ENCODE measurements around the gene IL4. TPM values are rescaled to one million over a fixed set of nuclear protein-coding genes. Genes with fewer than 3 reads are reported as not detected.

IL4 gene
- polyA plus RNA-seq, 1 donor from 2014 or later, result not detected

GRCh38 chr5:132651838-132652469 is 21.8 kb upstream of the IL4 start:
- Mint-ChIP-seq H3K4me3 (no peak overlapping the region), H3K36me3 (peaks cover 3% of the 10 kb centered on the region), H3K4me1 (peaks cover 0 to 4% (median 2%) of the 10 kb centered on the region in 3 donors), H3K9me3 (peaks cover 11 to 14% (median 12%) of the 10 kb centered on the region in 3 donors), H3K27me3 (peaks cover 15% of the 10 kb centered on the region), H3K27ac (no peak overlapping the region)

DNA sequence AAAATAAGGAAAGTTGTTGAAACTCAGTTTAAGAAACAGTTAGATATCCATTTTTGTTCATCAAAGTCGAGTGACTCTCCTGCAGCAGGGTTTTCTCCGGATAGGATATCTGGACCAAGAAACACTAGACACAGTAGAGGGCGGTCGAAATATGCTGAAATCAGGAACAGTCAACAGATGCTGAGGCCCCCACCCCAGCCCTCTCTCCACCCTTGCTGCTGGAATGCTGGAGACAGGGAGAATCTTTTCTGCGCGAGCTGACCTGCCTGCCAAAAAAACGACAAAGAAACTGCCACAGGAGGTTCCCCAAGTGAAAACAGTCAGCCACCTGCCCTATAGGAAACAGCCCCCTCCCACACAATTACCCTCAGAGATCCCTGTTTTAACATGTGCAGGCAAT is 20.1 kb upstream of the IL4 start:
- H3K36me3 Mint-ChIP-seq, result peaks cover 3% of the 10 kb centered on the region
- H3K4me1 Mint-ChIP-seq, result peaks cover 0 to 4% (median 2%) of the 10 kb centered on the region in 3 donors
- no peak overlapping the region for H3K4me3 Mint-ChIP-seq
- H3K27me3 Mint-ChIP-seq, result peaks cover 16% of the 10 kb centered on the region
- peaks cover under 1 to 8% (median 4%) of the 10 kb centered on the region in 3 donors for H3K9me3 Mint-ChIP-seq
- H3K27ac Mint-ChIP-seq, result peak overlapping the region in 1 of 3 donors; percentile 71

DNA sequence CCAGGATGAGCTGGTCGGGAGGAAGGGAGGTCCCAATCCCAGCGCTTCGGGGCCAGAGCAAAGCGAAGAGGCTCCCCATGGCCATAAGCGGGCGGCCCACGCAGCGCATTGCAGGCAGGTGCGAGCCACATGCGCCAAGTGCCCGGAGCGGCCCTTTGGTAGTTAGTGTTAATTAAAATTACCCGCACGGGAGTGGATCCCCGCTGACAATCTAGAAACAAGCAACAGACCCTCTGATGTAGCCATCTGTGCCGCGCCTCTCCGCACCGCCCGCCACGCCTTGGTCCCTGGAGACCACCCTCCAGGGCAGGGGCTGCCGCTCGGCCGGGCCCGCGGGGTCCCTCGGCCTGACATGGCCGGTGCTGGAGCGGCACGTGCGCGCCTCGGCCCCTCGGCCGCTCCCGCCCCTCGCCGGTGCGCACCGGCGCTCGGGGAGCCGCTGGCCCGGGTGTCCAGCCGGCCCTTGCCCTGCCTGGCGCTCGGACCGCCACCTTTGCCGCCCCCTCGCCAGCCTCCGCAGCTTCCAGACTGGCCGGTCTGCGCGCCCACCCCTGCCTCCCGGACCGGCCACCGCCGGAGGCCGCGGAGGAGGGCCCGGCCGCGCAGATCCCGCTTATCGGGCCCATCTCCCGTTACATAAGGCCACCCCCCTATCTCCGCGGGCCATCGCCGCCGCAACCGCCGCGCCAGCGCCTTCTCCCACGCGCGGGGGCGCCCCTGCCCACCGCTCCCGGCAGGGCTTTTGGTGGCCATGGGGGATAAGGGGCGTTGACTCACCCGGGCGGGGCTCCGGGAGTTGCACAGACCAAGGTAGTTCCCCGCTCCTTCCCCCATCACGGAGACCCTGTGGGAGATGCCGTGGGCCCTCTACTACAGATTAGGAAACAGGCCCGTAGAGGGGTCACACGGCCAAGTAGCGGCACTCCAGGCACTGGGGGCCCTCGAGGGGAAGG is 17.7 kb upstream of the IL4 start:
- Mint-ChIP-seq H3K36me3 (peaks cover 1% of the 10 kb centered on the region), H3K27ac (no peak overlapping the region), H3K9me3 (peaks cover 0 to 4% (median 0%) of the 10 kb centered on the region in 3 donors), H3K27me3 (peaks cover 16% of the 10 kb centered on the region), H3K4me3 (peak overlapping the region in 2 of 4 donors; percentile 49 to 54), H3K4me1 (peaks cover 0 to 5% (median 4%) of the 10 kb centered on the region in 3 donors)

DNA sequence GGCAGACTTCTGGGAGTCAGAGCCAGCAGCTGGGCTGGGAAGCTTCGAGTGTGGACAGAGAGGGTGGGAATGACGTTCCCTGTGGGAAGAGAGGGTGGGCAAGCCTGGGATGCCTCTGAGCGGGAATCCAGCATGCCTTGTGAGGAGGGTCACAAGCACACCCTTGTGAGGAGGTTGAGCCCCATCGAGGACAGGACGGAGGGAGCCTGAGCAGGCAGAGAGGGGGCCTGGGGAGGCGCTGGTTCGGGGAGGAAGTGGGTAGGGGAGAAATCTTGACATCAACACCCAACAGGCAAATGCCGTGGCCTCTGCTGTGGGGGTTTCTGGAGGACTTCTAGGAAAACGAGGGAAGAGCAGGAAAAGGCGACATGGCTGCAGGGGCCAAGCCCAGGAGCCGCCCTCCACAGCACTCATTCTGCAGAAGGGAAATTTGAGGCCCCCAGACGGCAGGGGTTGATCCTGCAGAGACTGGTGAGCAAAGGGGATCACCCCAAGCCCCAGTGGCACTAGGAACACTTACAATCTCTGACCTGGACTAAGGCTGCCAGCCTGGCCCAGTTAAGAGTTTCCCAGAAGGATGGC is 16.9 kb upstream of the IL4 start:
- Mint-ChIP-seq H3K36me3 (no peaks in the 10 kb centered on the region), H3K4me3 (peak overlapping the region in 1 of 4 donors; percentile 55), H3K27me3 (peaks cover 16% of the 10 kb centered on the region), H3K9me3 (no peaks in the 10 kb centered on the region), H3K4me1 (peaks cover 0 to 7% (median 4%) of the 10 kb centered on the region in 3 donors), H3K27ac (no peak overlapping the region)

DNA sequence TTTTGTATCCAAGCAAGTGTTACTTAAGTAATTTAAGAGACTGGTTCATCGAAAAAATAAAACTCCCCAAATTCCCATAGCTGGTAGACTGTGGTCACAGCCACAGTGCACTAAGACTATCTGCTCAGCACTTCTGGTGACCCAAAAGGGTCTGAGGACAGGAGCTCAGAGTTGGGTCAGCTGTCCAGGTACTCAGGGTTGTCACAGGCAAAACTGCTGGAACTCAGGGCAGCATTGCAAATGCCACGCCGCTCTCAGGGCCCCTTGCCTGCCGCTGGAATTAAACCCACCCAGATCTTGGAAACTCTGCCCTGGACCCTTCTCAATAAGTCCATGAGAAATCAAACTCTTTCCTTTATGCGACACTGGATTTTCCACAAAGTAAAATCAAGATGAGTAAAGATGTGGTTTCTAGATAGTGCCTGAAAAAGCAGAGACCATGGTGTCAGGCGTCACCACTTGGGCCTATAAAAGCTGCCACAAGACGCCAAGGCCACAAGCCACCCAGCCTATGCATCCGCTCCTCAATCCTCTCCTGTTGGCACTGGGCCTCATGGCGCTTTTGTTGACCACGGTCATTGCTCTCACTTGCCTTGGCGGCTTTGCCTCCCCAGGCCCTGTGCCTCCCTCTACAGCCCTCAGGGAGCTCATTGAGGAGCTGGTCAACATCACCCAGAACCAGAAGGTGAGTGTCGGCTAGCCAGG is 16.0 kb upstream of the IL4 start, which contains the start of gene IL13:
Gene IL13 (plus strand): TSS at position 498 of the 705 bp plus-strand sequence. CDS start 14 bp downstream, at position 512.
- peaks cover 3 to 9% (median 4%) of the 10 kb centered on the region in 3 donors for H3K4me1 Mint-ChIP-seq
- H3K27ac Mint-ChIP-seq, result peak within 1 kb of the TSS in 1 of 3 donors; percentile 74
- H3K36me3 Mint-ChIP-seq, result no peaks in the 10 kb centered on the region
- H3K4me3 Mint-ChIP-seq, result peak within 1 kb of the TSS in 1 of 4 donors; percentile 63
- H3K27me3 Mint-ChIP-seq, result peaks cover 16% of the 10 kb centered on the region
- no peaks in the 10 kb centered on the region for H3K9me3 Mint-ChIP-seq

DNA sequence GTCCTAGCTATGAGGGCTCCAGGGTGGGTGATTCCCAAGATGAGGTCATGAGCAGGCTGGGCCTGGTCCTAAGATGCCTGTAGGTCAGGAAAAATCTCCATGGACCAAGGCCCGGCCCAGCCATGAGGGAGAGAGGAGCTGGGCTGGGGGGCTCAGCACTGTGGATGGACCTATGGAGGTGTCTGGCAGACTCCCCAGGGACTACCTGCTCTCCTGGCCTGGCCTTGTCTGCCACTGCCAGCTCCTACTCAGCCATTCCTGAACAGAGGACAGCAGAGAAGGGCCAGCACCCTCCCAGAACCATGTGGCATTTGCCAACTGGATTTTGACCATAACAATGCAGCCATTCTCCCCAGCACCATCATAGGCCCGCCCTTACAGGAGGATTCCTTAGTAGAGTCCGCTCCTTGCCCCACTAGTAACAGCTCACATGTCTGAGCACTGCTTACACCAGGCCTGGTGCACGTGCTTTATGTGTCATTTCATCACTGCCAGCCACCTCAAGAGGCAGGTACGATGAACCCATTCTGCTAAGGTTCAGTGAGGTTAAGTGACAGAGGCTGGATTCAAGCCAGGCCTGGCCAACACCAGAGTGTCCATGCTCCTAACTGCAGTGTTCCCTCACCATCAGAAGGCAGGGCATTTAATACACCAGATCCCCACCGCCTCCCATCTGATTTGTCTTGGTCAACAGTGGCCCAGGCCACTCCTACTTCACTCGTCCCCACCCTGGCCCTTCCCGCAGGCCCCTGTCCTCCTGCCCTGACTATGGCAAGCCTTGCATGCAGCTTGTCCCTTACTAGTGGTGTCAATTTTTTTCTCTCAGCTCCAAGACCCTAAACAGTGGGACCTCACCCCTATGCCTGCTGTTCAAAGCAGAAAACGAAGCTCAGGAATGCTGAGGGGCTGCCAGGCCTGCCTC is 15.1 kb upstream of the IL4 start:
- Mint-ChIP-seq H3K4me1 (peaks cover 9 to 14% (median 12%) of the 10 kb centered on the region in 3 donors), H3K27me3 (peaks cover 16% of the 10 kb centered on the region), H3K36me3 (no peaks in the 10 kb centered on the region), H3K9me3 (no peaks in the 10 kb centered on the region), H3K27ac (peak overlapping the region in 1 of 3 donors; percentile 74), H3K4me3 (no peak overlapping the region)

GRCh38 chr5:132659598-132660493 is 13.9 kb upstream of the IL4 start:
- H3K36me3 Mint-ChIP-seq, result no peaks in the 10 kb centered on the region
- H3K4me1 Mint-ChIP-seq, result peaks cover 9 to 21% (median 12%) of the 10 kb centered on the region in 3 donors
- H3K27me3 Mint-ChIP-seq, result peaks cover 16% of the 10 kb centered on the region
- H3K4me3 Mint-ChIP-seq, result peak overlapping the region in 1 of 4 donors; percentile 65
- H3K9me3 Mint-ChIP-seq, result no peaks in the 10 kb centered on the region
- H3K27ac Mint-ChIP-seq, result no peak overlapping the region

DNA sequence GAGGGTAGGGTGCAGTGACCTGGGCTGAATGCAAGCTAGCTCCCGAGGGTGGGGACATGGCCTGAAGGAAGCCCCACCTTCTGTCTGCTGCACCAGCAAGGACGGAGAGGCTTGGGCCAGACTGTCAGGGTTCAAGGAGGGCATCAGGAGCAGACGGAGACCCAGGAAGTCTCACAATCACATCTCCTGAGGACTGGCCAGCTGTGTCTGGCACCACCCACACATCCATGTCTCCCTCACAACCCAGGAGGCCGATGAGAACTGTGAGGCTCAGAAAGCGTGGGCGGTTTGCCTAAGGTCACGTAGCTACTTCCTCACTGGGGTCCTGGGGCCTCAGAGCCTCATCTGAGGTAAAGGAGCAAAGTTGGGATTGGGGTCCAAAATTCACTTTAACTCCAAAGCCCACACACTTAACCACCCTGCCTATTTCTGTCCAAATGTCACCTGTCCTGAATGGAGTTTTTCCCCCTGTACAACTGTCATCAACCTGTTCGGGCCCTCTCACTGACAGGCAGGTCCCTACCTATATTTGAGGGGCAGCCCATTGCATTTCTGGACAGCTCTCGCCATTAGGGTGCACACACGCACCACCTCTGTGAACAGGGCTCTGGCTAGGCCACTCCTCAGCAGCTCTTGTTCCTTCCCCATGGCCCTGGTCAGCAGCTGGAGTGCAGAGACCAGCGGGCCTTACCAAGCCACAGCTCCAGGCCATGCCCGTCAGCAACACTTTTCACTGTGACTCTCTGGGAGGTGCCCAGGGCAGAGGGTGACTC is 12.4 kb upstream of the IL4 start:
- Mint-ChIP-seq H3K27ac (no peak overlapping the region), H3K27me3 (peaks cover 8% of the 10 kb centered on the region), H3K9me3 (no peaks in the 10 kb centered on the region), H3K36me3 (no peaks in the 10 kb centered on the region), H3K4me3 (no peak overlapping the region), H3K4me1 (peaks cover 9 to 21% (median 12%) of the 10 kb centered on the region in 3 donors)

GRCh38 chr5:132662004-132662401 is 11.8 kb upstream of the IL4 start:
- peak overlapping the region in 1 of 4 donors; percentile 63 for H3K4me3 Mint-ChIP-seq
- no peaks in the 10 kb centered on the region for H3K9me3 Mint-ChIP-seq
- peak overlapping the region in 1 of 3 donors; percentile 71 for H3K27ac Mint-ChIP-seq
- peaks cover 8 to 19% (median 9%) of the 10 kb centered on the region in 3 donors for H3K4me1 Mint-ChIP-seq
- no peaks in the 10 kb centered on the region for H3K36me3 Mint-ChIP-seq
- H3K27me3 Mint-ChIP-seq, result peaks cover 6% of the 10 kb centered on the region

DNA sequence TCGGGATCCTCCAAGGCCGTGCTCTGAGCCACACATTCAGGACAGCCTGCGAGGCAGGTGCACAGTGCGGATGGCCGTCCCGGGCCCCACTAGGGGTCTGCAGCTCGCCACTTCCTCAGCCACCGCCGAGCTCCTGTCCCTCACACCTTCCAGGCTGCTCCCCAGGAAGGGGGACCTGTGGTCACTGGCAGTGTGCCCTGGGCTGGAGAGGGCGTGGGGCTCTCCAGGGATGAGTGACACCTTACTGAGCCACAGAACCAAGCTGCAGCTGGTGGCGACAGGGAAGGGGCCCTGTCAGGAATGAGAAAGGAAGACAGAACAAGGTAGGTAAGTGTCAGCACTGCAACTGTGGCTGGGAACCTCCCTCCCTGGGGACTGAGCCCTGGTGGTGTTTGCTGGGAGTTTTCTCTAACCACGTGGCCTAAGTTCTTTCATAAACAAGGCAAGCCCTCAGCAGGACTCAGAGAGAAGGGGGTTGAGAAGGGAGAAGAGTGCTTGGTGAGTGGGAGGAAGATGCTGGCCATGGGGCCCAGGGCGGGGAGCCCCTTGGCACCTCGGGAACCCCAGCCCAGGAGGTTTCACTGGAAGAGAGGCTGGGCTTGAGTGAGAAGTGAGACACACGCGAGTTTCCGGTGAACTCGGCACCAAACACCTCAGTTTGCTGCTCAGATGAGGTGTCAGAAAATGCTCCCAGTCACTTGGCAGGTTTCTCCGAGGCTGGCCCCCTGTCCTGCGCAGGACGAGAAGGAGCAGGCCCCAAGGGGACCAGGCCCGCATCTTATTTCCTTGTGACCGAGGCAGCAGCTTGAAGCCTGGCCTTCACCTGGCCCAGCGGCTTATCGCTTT is 10.6 kb upstream of the IL4 start:
- Mint-ChIP-seq H3K4me1 (peaks cover 8 to 19% (median 9%) of the 10 kb centered on the region in 3 donors), H3K4me3 (peak overlapping the region in 3 of 4 donors; percentile 6 to 86 (median 83)), H3K27me3 (peaks cover 4% of the 10 kb centered on the region), H3K9me3 (no peaks in the 10 kb centered on the region), H3K36me3 (no peaks in the 10 kb centered on the region), H3K27ac (peak overlapping the region in 2 of 3 donors; percentile 52 to 75)

All from IgD-negative memory B cell (primary cell).